Activated T-helper 17 cell treated with anti-CD3 and anti-CD28 coated beads, Interleukin-2, amount 50 U/mL, for 72 hours (primary cell): ENCODE measurements around the gene JMJD6. TPM values are rescaled to one million over a fixed set of nuclear protein-coding genes. Genes with fewer than 3 reads are reported as not detected.
"Not testable (repeated sequence)": the region's sequence is repeated elsewhere in the genome, so short reads cannot be mapped to it uniquely, and the experiment has no call there.

Source experiments
- ATAC-seq: fragments of 150-1000 bp; cut with Tn5 transposase; replicated peaks from 2 replicates; pipeline ENCODE4 v1.10.0; 2021; ENCODE audit warnings: mild to moderate bottlenecking, moderate library complexity
- H3K27ac Mint-ChIP-seq: one replicate; pipeline ENCODE4 v1.8.0; 2022; ENCODE audit warnings: mixed read lengths
- H3K27me3 Mint-ChIP-seq: one replicate; pipeline ENCODE4 v1.8.0; 2022; ENCODE audit warnings: mixed read lengths
- H3K36me3 Mint-ChIP-seq: one replicate; pipeline ENCODE4 v1.8.0; 2022; ENCODE audit warnings: low read depth, mild to moderate bottlenecking, mixed read lengths
- H3K4me1 Mint-ChIP-seq: one replicate; pipeline ENCODE4 v1.8.0; 2022; ENCODE audit warnings: mixed read lengths
- H3K4me3 Mint-ChIP-seq: one replicate; pipeline ENCODE4 v1.8.0; 2022; ENCODE audit warnings: mild to moderate bottlenecking, mixed read lengths
- H3K9me3 Mint-ChIP-seq: one replicate; pipeline ENCODE4 v1.8.0; 2022; ENCODE audit warnings: mixed read lengths
- total RNA-seq, 2 donors: library from RNA; stranded (reverse); gene quantifications; one replicate each; pipeline ENCODE4 v1.2.3, GENCODE V29; 2022

Gene JMJD6
- total RNA-seq, 2 donors from 2014 or later: 99.1 to 144 TPM

- Mint-ChIP-seq H3K36me3 (peaks cover 97% of the 10 kb centered on the region), H3K27ac (peak overlapping the region; percentile 54), H3K4me1 (peaks cover 21% of the 10 kb centered on the region), H3K4me3 (peak overlapping the region; percentile 89)
- H3K9me3 Mint-ChIP-seq, H3K27me3 Mint-ChIP-seq, ATAC-seq: not testable (repeated sequence)
These were observed 5.7 kb upstream of the JMJD6 start for GRCh38 chr17:76731800-76732733.

GRCh38 chr17:76727745-76728456, 1.5 kb upstream of the JMJD6 start:
- peaks cover 97% of the 10 kb centered on the region for H3K36me3 Mint-ChIP-seq
- peaks cover 5% of the 10 kb centered on the region for H3K4me1 Mint-ChIP-seq
- ATAC-seq: no peak
- no peaks in the 10 kb centered on the region for H3K27me3 Mint-ChIP-seq
- H3K4me3 Mint-ChIP-seq: peak overlapping the region; percentile 99
- no peaks in the 10 kb centered on the region for H3K9me3 Mint-ChIP-seq
- H3K27ac Mint-ChIP-seq: peak overlapping the region; percentile 98

- Mint-ChIP-seq H3K9me3 (no peaks in the 10 kb centered on the region), H3K4me3 (peak within 1 kb of the TSS; percentile 99), H3K36me3 (peaks cover 97% of the 10 kb centered on the region), H3K4me1 (peaks cover 4% of the 10 kb centered on the region), H3K27me3 (no peaks in the 10 kb centered on the region), H3K27ac (peak within 1 kb of the TSS; percentile 98)
- ATAC-seq: peak; percentile 65
These were observed 641 bp upstream of the JMJD6 start, which contains the start of gene METTL23 for GRCh38 chr17:76726776-76727718. Gene METTL23 (plus strand): TSS chr17:76726839. CDS start chr17:76729711, 2,872 bp downstream.

DNA sequence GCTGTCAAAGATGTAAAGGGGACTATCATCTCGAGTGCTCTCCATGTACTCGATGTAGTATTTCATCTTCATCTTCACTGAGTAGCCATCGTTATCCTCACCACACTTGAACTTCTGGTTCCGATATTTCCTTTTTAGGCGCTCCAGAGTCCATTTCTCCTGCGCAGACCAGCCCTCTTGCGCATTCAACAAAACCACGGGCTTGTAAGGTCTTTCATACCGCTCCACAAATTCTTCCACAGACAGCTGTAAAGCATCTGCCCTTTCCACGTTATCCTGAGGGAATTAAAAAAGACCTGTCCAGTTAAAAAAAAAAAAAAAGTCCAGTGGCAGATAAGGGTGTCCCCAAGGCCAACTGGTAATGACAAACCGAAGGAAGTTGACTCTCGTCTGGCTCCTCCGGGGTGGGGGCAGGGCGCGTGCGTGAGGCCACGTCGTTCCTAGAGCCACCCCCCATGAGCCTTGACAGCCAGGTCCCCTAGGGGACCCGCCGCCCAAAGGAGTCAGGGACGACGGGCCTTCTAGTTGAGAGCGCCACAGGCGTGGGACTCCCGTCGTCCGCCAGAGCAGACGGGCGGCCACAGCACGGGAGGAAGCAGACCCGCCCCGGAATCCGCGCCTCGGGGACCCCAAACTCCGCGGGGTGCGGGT, 701 bp downstream of the JMJD6 start:
- no peaks in the 10 kb centered on the region for H3K27me3 Mint-ChIP-seq
- H3K4me1 Mint-ChIP-seq: peaks cover 9% of the 10 kb centered on the region

GRCh38 chr17:76723812-76724211, 2.6 kb downstream of the JMJD6 start:
- peaks cover 97% of the 10 kb centered on the region for H3K36me3 Mint-ChIP-seq
- H3K27ac Mint-ChIP-seq: no peak overlapping the region
- H3K27me3 Mint-ChIP-seq: no peaks in the 10 kb centered on the region
- ATAC-seq: no peak
- H3K4me3 Mint-ChIP-seq: peak overlapping the region; percentile 99
- no peaks in the 10 kb centered on the region for H3K9me3 Mint-ChIP-seq
- H3K4me1 Mint-ChIP-seq: peaks cover 5% of the 10 kb centered on the region

More for the DNA sequence above, 701 bp downstream of the JMJD6 start:
- peak; percentile 51 for ATAC-seq
- H3K4me3 Mint-ChIP-seq: peak overlapping the region; percentile 99
- H3K9me3 Mint-ChIP-seq: no peaks in the 10 kb centered on the region
- peak overlapping the region; percentile 98 for H3K27ac Mint-ChIP-seq
- peaks cover 97% of the 10 kb centered on the region for H3K36me3 Mint-ChIP-seq

DNA sequence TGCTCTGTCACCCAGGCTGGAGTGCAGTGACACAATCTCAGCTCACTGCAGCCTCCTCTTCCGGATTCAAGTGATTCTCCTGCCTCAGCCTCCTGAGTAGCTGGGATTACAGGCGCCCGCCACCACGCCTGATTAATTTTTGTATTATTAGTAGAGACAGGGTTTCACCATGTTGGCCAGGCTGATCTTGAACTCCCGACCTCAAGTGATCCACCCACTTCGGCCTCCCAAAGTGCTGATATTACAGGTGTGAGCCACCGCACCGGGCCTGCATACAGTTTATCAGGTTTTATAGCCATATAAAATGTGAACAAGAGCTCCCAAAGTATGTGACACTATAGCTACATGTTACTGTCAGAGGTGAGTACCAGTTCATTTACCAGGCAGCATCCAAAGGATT, 3.4 kb downstream of the JMJD6 start:
- ATAC-seq, H3K27ac Mint-ChIP-seq, H3K4me1 Mint-ChIP-seq, H3K9me3 Mint-ChIP-seq, H3K27me3 Mint-ChIP-seq: not testable (repeated sequence)
- Mint-ChIP-seq H3K36me3 (peaks cover 97% of the 10 kb centered on the region), H3K4me3 (peak overlapping the region; percentile 99)

GRCh38 chr17:76722279-76722678, 4.1 kb downstream of the JMJD6 start:
- H3K9me3 Mint-ChIP-seq: no peaks in the 10 kb centered on the region
- peaks cover 97% of the 10 kb centered on the region for H3K36me3 Mint-ChIP-seq
- peaks cover 5% of the 10 kb centered on the region for H3K4me1 Mint-ChIP-seq
- no peak overlapping the region for H3K27ac Mint-ChIP-seq
- ATAC-seq: no peak
- H3K27me3 Mint-ChIP-seq: no peaks in the 10 kb centered on the region
- H3K4me3 Mint-ChIP-seq: peak overlapping the region; percentile 58

DNA sequence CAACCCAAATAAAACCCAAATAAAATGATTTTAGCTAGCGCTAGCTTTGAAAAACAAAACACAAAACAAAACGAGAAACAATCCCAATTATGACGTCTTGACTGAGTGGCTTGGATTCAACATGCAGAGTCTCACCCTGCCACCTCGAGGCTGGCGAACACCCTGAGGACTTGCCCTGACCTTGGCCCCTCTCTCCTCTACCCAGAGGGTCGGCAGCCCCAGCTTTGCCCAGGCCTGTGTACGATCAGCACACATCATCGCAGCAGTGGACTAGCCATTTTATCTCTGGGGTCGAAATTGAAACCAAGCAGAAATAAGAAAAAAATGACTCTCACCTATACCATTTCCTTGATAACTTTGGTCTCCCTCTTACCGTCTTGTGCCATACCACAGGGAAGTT, 4.9 kb downstream of the JMJD6 start:
- no peaks in the 10 kb centered on the region for H3K27me3 Mint-ChIP-seq
- H3K4me1 Mint-ChIP-seq: peaks cover 7% of the 10 kb centered on the region

DNA sequence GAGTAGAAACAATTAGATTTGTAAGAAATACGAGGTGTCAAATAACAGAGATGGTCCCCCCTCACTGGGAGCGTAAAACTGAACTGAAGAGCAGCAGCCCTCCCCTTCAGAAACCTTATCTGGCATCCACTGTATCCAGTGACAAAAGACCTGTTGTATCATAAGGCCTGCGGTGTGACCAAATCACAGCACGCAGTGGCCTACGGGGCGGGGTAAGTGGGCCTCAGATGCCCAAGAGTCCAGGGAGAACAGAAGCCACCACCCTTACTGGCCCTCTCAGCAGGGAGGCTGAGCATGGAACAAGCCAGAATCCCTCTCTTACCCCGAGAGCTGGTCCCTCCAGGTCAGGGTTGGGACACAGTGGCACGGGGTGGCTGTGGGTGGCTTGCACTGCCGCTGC, 5.5 kb downstream of the JMJD6 start:
- no peak overlapping the region for H3K27ac Mint-ChIP-seq
- H3K9me3 Mint-ChIP-seq: no peaks in the 10 kb centered on the region
- peak overlapping the region; percentile 15 for H3K4me3 Mint-ChIP-seq
- H3K27me3 Mint-ChIP-seq: no peaks in the 10 kb centered on the region
- H3K36me3 Mint-ChIP-seq: peaks cover 100% of the 10 kb centered on the region
- peaks cover 12% of the 10 kb centered on the region for H3K4me1 Mint-ChIP-seq
- no peak for ATAC-seq

More for the DNA sequence above, 4.9 kb downstream of the JMJD6 start:
- no peak for ATAC-seq
- Mint-ChIP-seq H3K36me3 (peaks cover 100% of the 10 kb centered on the region), H3K9me3 (no peaks in the 10 kb centered on the region), H3K4me3 (peak overlapping the region; percentile 58), H3K27ac (peak overlapping the region; percentile 50)

DNA sequence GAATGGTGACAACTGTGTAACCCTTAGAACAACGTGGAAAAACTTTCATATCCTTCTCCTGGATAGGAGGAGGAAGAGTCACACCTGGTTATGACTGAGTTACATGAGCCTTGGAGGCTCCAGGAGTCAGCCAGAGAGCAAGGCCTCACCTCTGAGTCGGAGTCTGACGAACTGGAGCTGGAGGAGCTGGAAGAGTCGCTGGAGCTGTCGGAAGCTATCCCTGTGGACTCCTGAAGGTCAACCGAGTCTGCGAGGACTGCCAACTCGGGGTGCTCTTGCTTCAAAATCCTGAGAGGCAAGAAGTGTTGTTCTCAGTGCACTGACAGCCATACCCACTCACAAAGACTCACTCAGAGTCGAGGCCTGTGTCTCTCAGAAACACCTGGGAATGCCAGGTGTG, 6.2 kb downstream of the JMJD6 start:
- Mint-ChIP-seq H3K27ac (no peak overlapping the region), H3K4me1 (peaks cover 17% of the 10 kb centered on the region), H3K4me3 (peak overlapping the region; percentile 15), H3K36me3 (peaks cover 100% of the 10 kb centered on the region), H3K27me3 (no peaks in the 10 kb centered on the region), H3K9me3 (no peaks in the 10 kb centered on the region)
- ATAC-seq: no peak

- peaks cover 100% of the 10 kb centered on the region for H3K36me3 Mint-ChIP-seq
- H3K9me3 Mint-ChIP-seq: no peaks in the 10 kb centered on the region
- no peak overlapping the region for H3K27ac Mint-ChIP-seq
- peaks cover 29% of the 10 kb centered on the region for H3K4me1 Mint-ChIP-seq
- no peaks in the 10 kb centered on the region for H3K27me3 Mint-ChIP-seq
- ATAC-seq: no peak
- H3K4me3 Mint-ChIP-seq: no peak overlapping the region
These were observed 7.9 kb downstream of the JMJD6 start for GRCh38 chr17:76718516-76718915.

- H3K27ac Mint-ChIP-seq: peak overlapping the region; percentile 84
- H3K9me3 Mint-ChIP-seq: no peaks in the 10 kb centered on the region
- H3K4me1 Mint-ChIP-seq: peaks cover 31% of the 10 kb centered on the region
- peaks cover 95% of the 10 kb centered on the region for H3K36me3 Mint-ChIP-seq
- no peaks in the 10 kb centered on the region for H3K27me3 Mint-ChIP-seq
- no peak for ATAC-seq
- peak overlapping the region; percentile 67 for H3K4me3 Mint-ChIP-seq
These were observed 9.6 kb downstream of the JMJD6 start for GRCh38 chr17:76716839-76717215.

- Mint-ChIP-seq H3K4me1 (peaks cover 27% of the 10 kb centered on the region), H3K27me3 (no peaks in the 10 kb centered on the region), H3K36me3 (peaks cover 94% of the 10 kb centered on the region), H3K4me3 (peak overlapping the region; percentile 67), H3K27ac (peak overlapping the region; percentile 84), H3K9me3 (no peaks in the 10 kb centered on the region)
- ATAC-seq: peak; percentile 94
These were observed 10.1 kb downstream of the JMJD6 start for GRCh38 chr17:76716146-76716838.
